NCI-H146 treated with DMSO at 0.1 percent for 48 hours (cell line): Measurements from ENCODE around the gene C1QTNF12.
A peak's percentile ranks its signal among the peaks of the same experiment; 100 is the strongest.

Experiments
- DNase-seq: peaks from one replicate; lab custom pipeline; 2025; ENCODE audit not compliant: unreplicated experiment; lab: John Stamatoyannopoulos, UW

The C1QTNF12 gene

GRCh38 chr1:1281533-1282321 lies 35.2 kb upstream of the C1QTNF12 start:
- DNase-seq, result no peak

DNA sequence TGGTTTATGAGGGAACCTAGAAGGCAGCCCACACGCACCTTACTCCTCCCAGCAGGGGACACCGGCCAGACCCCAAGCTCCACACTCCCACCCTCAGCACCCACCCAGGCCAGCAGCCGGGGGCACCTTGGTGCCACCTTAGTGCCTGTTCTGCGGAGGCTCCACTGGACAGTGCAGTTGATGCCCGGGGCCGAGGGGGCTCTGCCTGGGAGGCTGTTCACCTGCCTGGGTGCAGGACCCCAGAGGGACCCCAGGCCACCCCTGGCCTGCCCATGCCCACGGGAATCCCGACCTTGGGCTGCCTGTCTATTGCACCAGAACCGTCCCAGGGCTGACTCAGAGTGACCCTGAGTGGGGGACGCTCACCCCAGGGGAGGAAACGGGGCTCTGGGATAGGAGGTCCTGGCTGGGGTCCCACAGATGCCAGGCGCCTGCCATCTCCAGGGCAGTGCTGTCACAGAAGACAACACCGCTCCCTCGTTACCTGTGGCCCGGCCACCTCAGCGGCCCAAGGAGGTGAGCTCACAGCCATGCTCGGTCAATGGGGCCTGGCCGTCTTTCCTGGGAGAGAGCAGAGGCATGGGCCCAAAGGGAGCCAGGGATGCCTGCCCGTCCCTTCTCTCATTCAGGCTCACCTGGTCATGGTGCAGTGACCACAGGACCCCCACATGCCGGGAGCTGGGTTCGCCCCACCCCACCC lies 34.4 kb upstream of the C1QTNF12 start:
- no peak for DNase-seq

GRCh38 chr1:1279028-1279427 lies 32.5 kb upstream of the C1QTNF12 start:
- DNase-seq, result no peak

DNA sequence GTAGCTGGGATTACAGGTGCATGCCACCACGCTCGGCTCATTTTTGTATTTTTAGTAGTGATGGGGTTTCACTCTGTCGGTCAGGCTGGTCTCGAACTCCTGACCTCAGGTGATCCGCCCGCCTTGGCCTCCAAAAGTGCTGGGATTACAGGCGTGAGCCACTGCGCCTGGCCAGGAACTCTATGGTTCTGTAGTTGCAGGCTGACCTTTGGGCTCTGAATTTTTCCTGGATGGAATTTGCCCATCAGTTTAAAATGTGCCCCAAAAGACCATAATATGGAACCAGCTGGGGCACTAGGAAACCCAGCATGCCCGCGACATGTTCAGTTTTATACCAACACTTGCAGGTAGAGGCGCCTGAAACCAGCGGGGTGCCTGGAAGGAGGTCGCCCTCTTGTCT lies 32.1 kb upstream of the C1QTNF12 start:
- DNase-seq, result no peak

GRCh38 chr1:1275836-1276235 lies 29.3 kb upstream of the C1QTNF12 start:
- no peak for DNase-seq

- no peak for DNase-seq
These were observed 28.5 kb upstream of the C1QTNF12 start for GRCh38 chr1:1274931-1275431.

DNA sequence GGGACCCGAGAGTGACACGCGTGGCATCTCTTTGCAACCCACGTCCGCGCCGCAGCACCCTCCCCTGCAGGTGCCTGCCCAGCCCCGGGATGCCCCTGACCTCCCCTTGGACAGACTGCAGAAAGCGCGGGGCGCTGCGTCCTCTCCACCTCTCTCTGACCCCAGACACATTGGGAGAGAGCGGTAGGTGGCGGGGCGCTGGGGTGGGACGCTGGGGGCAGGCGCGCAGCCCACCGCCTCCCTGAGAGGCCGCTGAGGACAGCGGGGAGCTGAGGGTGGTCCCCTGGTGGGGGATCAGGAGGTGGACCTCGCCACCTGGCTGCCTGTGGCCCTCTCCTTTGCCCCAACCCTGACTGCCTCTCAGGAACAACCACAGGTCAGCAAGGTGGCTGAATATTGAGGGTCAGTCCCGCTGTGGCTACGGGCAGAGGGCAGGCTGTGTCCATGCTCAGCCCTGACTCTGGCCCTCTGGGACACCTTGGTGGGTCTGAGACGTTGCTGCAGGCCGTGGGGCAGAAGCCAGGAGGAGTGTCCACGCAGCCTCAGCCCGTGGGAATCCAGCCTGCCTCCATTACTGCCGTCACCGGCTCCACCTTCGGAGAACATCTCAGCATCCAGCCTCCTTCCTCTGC lies 27.9 kb upstream of the C1QTNF12 start:
- no peak for DNase-seq

DNA sequence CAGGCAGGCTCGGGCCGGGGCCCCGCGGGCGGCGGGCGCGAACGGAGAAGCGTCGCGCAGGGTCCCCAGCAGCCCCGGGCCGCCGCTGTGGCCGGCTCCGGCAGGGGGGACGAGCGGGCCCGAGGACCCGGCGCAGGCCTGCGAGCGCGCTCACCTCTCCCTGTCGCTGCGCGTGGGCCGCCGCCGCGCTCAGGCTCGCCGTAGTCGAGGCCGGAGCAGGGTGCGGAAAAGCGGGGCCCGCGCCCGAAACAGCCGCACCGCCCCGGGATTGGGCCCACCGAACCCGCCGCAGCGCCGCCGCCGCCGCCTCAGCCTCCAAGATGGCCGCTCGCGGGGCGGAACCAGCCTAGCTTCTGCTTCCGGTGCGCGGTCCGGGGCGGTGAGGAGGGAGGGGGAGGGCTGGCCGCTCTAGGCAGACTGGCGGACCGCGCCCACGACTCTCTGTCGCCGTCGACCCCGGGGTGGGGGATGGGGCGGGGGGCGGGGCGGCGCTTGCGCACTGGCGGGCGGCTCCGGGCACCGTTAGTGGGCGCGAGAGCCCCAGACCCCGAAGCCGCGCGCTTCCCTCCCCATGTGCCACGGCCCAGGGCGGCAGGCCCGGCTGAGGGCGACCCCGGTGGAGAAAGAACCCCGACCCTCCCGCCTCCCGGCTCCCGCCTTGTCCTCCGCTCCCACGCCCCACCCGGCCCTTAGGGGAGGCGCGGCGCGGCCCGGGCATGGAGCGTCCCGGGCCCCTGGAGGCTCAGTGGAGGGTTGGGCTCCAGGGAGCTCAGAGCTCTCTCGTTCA lies 27.2 kb upstream of the C1QTNF12 start, which contains the start of gene UBE2J2:
UBE2J2 (minus strand) TSS at position 343 of the 787 bp plus-strand sequence. CDS start 5,862 bp downstream, outside the sequence.
- DNase-seq, result peak; percentile 25

DNA sequence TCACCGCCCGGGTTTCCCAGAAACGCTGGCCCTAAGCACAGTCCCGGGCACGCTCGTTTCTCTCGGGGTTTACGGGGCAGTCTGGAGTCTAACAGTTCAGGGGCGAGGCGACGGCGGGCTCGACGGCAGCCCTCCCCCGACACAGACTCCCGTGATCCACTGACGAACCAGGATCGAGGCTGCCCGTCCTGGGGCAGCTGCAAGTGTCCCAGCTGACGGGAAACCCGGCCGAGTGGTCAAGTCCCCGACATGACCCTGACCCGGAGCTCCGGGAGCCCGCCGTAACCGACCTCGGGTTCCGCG lies 26.6 kb upstream of the C1QTNF12 start:
- DNase-seq, result no peak

DNA sequence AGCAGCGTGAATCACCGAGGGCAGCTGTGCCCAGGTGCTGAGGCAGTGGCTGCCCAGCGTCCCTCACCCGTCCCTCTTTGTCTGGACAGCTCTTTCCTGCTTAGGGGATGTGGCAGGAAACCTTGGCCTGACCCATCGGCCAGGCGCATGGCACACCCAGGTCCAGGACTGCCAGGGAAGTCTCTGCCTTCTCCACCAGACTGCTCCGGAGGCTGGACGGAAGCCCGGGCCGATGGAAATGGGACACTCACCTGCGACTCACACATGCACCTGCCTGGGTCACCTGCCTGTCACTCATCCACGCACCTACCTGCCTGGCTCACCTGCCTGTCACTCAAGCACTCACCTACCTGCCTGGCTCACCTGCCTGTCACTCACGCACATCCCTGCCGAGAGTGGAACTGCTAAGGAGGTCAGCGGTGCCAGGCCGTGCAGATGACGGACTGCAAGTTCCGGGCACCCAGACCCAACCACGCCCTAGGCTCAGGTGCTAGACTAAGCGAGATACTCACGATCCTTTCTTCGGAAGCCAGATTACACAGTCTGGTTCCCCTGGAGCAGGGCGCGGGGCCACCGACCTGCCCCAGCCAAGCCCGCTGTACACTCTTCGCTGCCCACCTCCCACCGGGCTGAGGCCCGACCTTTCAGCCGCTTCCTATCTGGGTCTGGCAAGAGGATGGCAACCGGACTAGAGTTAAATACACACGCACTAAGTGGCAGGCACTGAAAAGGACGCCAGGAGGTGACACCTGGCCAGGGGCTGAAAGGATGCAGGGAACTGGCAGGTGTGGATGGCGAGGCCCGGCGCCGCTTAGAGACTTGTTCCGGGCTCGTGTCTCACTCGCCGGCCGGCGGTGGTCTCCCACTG lies 26.1 kb upstream of the C1QTNF12 start:
- DNase-seq, result peak; percentile 22

DNA sequence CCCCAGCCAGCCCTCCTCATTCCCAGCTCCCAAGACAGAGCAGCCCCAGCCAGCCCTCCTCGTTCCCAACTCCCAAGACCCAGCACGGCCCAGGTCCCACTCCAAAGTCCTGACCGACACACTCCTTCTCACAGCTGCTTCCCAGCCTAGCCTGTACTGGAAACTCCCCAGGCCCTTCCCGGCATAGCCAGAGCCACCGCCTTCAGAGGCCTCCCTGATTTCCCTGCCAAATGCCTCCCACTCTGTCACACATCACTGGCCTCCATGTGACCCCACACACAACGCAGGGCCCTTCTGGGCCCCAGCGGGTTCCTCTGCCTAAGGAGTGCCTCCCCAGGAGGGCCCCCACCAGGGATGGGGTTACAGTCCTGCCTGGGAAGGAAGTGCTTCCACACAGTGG lies 24.3 kb upstream of the C1QTNF12 start:
- no peak for DNase-seq

GRCh38 chr1:1268284-1268682 lies 21.8 kb upstream of the C1QTNF12 start:
- no peak for DNase-seq

- no peak for DNase-seq
These were observed 21.2 kb upstream of the C1QTNF12 start for GRCh38 chr1:1267488-1268283.

GRCh38 chr1:1264868-1265272 lies 18.3 kb upstream of the C1QTNF12 start:
- no peak for DNase-seq

DNA sequence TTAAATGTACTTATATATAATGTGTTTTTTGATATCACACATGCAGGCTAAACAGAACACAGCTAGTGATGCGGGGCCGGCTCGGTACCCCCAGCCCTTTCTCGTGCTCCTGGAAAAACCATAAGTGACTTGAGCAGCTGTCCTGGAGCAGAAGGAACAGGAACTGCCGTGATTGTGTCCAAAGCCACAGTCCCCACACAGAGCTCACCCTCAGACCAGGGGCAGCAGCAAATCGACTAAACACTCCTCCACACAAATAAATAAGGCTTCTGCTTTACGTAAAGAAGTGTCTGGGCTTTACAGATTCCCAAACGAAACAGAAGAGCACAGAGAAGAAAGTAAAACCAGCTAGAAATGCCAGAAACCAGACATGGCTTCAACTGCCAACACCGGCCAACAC lies 17.5 kb upstream of the C1QTNF12 start:
- DNase-seq, result no peak

DNA sequence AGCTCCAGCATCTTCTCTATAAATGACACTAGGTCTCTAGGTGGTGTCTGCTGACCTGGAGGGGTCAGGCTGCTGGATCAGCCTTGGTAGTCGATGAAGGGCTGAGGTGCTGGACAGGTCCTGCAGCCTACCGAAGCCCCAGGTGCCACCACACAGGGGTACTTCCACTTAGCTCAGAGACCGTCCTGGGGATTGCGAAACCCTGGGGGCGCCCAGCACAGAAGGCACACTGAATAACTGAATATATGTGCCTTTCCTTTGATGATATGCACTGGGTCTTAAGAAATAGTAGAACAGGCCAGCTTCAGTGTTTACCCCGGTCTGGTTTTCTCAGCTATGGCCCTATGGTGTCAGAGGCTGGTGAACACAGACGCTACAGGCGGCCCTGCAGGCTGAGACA lies 16.2 kb upstream of the C1QTNF12 start:
- no peak for DNase-seq

DNA sequence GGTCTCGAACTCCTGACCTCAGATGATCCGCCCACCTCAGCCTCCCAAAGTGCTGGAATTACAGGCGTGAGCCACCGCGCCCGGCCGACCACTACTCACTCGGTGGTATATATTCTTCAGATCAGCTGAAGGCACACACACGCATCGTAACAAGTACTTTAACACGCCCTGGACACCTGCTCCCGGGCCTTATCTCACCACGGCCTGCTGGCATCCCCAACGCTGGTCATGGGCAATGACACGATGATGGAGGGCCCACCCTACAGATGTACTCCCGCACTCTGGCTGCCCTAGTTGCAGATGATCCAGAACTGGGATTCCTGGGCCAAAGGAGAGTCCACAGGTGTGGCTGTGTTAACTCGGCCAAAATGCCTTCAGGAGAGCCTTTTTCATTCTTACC lies 15.5 kb upstream of the C1QTNF12 start:
- no peak for DNase-seq

DNA sequence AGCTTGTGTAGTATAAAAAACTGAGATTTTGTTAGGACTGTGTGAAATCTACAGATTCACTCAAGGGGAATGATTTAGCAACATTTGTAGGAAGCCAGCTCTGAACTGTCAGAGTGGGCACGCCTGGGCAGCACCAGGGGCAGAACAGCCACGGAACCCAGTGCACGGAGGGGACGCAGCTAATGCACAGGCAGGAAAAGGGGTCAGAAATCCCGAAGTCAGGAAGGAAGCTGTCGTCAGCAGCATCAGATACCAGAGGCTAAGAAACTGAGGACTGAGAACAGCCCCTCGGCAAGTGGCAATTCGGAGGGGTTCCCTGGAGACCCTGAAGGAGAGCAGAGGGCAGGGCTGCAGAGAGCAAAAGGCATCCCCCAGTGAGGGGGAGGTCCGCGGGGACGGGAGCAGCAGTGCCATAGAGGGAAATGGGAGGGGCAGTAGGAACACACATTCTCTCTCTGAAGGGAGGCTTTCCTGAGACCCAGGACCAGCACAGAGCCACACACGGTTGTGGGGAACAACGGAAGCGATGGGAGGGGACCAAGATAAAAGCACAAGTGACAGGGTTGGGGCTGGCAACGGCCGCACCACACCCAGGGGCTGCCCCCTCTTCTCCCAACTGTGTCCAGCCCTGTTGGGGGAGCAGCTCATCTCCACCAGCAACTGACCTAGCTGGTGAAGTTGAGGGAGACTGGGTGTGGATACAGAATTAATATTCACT lies 14.5 kb upstream of the C1QTNF12 start:
- no peak for DNase-seq
